ENCODE data around the gene TRIM14. TPM values are rescaled to one million over a fixed set of nuclear protein-coding genes. Genes with fewer than 3 reads are reported as not detected.

The TRIM14 gene
- polyA plus RNA-seq, 3 donors = 23.0 to 30.6 (median 28.5) TPM

DNA sequence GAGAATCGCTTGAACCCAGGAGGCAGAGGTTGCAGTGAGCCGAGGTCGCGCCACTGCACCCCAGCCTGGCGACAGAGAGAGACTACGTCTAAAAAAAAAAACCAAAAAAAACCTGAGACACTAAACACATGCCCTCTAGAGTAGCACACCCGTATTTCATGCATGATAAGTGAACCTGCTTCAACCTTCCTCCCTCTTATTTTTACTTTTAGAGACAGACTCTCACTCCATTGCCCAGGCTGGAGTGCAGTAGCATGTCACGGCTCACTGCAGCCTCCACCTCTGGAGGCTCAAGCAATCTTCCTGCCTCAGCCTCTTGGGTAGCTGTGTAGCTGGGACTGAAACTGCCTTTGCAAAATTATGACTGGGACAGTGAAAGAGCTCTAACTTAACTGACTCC lies 80.1 kb downstream of the TRIM14 start:
- peak overlapping the region in 1 of 7 donors; percentile 27 for H3K27ac Mint-ChIP-seq
- Histone ChIP-seq H3K36me3 (replicated peaks in 1 of 2; ENCODE audit: control insufficient read depth in 1 of 2, insufficient read depth in 2 of 2, low read length in 2 of 2) (no peaks in the 10 kb centered on the region), H3K79me2 (ENCODE audit: insufficient read depth, low read length) (no peaks in the 10 kb centered on the region), H4K20me1 (ENCODE audit: insufficient read depth, low read length) (no peaks in the 10 kb centered on the region), H3K4me2 (replicated peaks; ENCODE audit: extremely low read depth, low read length, poor library complexity, severe bottlenecking) (no peak overlapping the region), H3K27ac (ENCODE audit: low read depth in 1 of 2, low read length in 2 of 2) (no peak overlapping the region), H3K9ac (ENCODE audit: insufficient read depth, low read length, poor library complexity, severe bottlenecking) (no peak overlapping the region), H3K4me3 (replicated peaks in 1 of 3; ENCODE audit: low read depth in 2 of 3, low read length in 3 of 3) (no peak overlapping the region), H3K4me1 (ENCODE audit: control insufficient read depth in 1 of 2, insufficient read depth in 2 of 2, low read length in 2 of 2) (peaks cover 10 to 12% of the 10 kb centered on the region in 2 donors), H3K9me3 (replicated peaks in 1 of 2; ENCODE audit: control insufficient read depth in 1 of 2, insufficient read depth in 1 of 2, low read length in 2 of 2) (peaks cover 0 to 2% of the 10 kb centered on the region in 2 donors), H3K27me3 (ENCODE audit: control insufficient read depth in 2 of 2, insufficient read depth in 2 of 2, low read length in 2 of 2) (no peaks in the 10 kb centered on the region), H2AFZ (ENCODE audit: insufficient read depth, low read depth, low read length, poor library complexity, severe bottlenecking) (no peak overlapping the region)
- H3K27me3 Mint-ChIP-seq (ENCODE audit: low read depth in 3 of 3) = peaks cover 2 to 7% (median 5%) of the 10 kb centered on the region in 3 donors
- intact Hi-C loops (cut with micrococcal nuclease) = loop anchor here (10.0 kb wide), 2 partner anchors 144 to 324 kb away; no protein-coding TSS in a partner anchor
- peaks cover 19% of the 10 kb centered on the region for H3K4me1 Mint-ChIP-seq
- TF ChIP-seq, protein P1, sequence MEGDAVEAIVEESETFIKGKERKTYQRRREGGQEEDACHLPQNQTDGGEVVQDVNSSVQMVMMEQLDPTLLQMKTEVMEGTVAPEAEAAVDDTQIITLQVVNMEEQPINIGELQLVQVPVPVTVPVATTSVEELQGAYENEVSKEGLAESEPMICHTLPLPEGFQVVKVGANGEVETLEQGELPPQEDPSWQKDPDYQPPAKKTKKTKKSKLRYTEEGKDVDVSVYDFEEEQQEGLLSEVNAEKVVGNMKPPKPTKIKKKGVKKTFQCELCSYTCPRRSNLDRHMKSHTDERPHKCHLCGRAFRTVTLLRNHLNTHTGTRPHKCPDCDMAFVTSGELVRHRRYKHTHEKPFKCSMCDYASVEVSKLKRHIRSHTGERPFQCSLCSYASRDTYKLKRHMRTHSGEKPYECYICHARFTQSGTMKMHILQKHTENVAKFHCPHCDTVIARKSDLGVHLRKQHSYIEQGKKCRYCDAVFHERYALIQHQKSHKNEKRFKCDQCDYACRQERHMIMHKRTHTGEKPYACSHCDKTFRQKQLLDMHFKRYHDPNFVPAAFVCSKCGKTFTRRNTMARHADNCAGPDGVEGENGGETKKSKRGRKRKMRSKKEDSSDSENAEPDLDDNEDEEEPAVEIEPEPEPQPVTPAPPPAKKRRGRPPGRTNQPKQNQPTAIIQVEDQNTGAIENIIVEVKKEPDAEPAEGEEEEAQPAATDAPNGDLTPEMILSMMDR (IDR thresholded peaks at IDR 0.05) = no peak
- WGBS (ENCODE audit: insufficient coverage) = 89% methylated on average over 6 of the region's 8 CpGs
- H3K36me3 Mint-ChIP-seq = no peaks in the 10 kb centered on the region
- no peak overlapping the region for H3K4me3 Mint-ChIP-seq
- no peak for DNase-seq
- peaks cover 0 to 4% (median under 1%) of the 10 kb centered on the region in 7 donors for H3K9me3 Mint-ChIP-seq

DNA sequence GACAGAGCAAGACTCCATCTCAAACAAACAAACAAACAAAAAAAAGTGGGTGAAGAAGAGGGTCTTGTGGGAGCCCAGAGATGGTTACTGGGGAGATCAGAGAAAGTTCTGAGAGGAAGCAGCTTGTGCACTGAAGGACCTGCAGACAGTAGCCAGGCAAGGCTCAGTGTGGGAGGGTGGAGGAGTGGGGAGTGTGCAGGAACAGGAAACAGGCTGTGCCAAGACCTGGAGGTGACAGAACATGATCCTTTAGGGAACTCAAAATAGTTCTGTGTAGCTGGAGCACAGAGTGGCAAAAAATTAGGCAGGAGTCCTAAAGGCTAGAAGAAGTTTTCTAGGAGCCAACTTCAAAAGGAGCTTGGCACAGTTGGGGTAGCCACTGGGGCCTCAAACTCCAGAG lies 81.7 kb downstream of the TRIM14 start:
- Histone ChIP-seq H3K4me3 (replicated peaks in 1 of 3; ENCODE audit: low read depth in 2 of 3, low read length in 3 of 3) (no peak overlapping the region), H3K36me3 (replicated peaks in 1 of 2; ENCODE audit: control insufficient read depth in 1 of 2, insufficient read depth in 2 of 2, low read length in 2 of 2) (no peaks in the 10 kb centered on the region), H3K27me3 (ENCODE audit: control insufficient read depth in 2 of 2, insufficient read depth in 2 of 2, low read length in 2 of 2) (no peaks in the 10 kb centered on the region), H3K27ac (ENCODE audit: low read depth in 1 of 2, low read length in 2 of 2) (no peak overlapping the region), H3K9me3 (replicated peaks in 1 of 2; ENCODE audit: control insufficient read depth in 1 of 2, insufficient read depth in 1 of 2, low read length in 2 of 2) (no peaks in the 10 kb centered on the region), H3K4me1 (ENCODE audit: control insufficient read depth in 1 of 2, insufficient read depth in 2 of 2, low read length in 2 of 2) (peaks cover 4 to 6% of the 10 kb centered on the region in 2 donors), H3K79me2 (ENCODE audit: insufficient read depth, low read length) (no peaks in the 10 kb centered on the region), H4K20me1 (ENCODE audit: insufficient read depth, low read length) (no peaks in the 10 kb centered on the region), H3K9ac (ENCODE audit: insufficient read depth, low read length, poor library complexity, severe bottlenecking) (no peak overlapping the region), H3K4me2 (replicated peaks; ENCODE audit: extremely low read depth, low read length, poor library complexity, severe bottlenecking) (no peak overlapping the region), H2AFZ (ENCODE audit: insufficient read depth, low read depth, low read length, poor library complexity, severe bottlenecking) (no peak overlapping the region)
- H3K27me3 Mint-ChIP-seq (ENCODE audit: low read depth in 3 of 3) = peaks cover 2 to 7% (median 5%) of the 10 kb centered on the region in 3 donors
- peaks cover 12% of the 10 kb centered on the region for H3K4me1 Mint-ChIP-seq
- H3K27ac Mint-ChIP-seq = peak overlapping the region in 2 of 7 donors; percentile 52 to 77
- intact Hi-C loops (cut with micrococcal nuclease) = loop anchor here (10.0 kb wide), 2 partner anchors 143 to 323 kb away; no protein-coding TSS in a partner anchor
- H3K4me3 Mint-ChIP-seq = no peak overlapping the region
- TF ChIP-seq, protein P1 (IDR thresholded peaks at IDR 0.05) = no peak
- no peak for DNase-seq
- H3K9me3 Mint-ChIP-seq = no peaks in the 10 kb centered on the region
- H3K36me3 Mint-ChIP-seq = no peaks in the 10 kb centered on the region

Data from CD14-positive monocyte (primary cell).